Activated CD4-positive, alpha-beta T cell treated with anti-CD3 and anti-CD28 coated beads for 48 hours (primary cell): Measurements from ENCODE around the gene SEL1L3.

Experiments used
- DNase-seq: peaks from one replicate; pipeline ENCODE4 v3.0.0-alpha.2; 2020

The SEL1L3 gene

DNA sequence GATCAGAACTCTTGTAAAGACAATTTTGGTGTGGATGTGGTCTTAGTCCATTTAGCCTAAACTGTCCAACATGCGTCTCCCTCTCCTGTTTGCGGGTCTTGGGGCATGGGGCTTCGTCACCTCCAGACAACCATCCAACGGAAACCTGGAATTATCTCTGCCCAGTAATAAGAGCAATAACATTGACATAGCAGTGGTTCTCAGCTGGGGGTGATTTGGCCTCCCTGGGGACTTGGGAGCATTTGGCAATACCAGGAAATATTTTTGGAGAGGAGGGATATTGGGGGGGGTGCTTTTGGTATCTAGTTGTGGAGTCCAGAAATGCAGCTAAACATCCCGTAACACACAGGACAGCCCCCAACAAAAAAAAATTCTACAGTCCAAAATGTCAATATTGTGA is 47.2 kb downstream of the SEL1L3 start:
- DNase-seq = no peak

DNA sequence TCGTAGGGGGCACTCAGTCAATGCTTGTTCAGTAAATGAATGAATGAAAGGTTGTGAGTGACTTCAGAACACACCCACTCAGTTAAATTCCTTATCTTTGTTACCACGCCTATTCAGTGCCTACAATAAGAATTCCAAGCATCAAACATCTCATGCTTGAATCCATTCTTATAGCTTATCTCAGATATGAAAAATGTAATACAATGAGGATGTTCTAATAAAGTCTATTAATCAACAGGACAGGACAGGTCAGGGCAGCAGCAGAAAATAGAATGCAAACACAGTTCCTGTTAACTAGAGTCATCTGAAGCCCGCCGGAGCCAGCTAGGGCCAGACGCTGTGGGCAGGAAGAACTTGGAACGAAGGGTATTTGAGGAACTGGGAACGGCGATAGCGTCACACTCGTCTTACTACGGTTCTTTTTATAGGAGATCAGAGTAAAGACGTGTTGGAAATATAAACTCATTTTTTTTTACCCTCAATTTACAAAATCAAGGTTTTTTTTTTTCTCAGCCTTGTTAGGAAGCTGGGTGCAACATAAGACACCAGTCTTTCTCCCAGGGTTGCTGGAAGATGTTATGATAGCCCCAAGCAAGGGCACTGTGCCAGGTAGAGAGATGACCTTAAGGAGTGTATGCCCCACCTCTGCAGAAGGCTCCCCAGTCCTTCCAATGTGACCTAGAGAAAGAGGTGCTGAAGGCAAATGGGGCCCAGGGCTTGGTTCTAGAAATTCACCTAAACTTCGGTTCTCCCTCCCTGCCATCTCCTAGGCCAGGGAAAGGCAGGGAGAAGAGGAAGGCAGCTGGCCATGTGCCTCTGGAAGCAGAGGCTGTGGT is 48.3 kb downstream of the SEL1L3 start:
- no peak for DNase-seq

DNA sequence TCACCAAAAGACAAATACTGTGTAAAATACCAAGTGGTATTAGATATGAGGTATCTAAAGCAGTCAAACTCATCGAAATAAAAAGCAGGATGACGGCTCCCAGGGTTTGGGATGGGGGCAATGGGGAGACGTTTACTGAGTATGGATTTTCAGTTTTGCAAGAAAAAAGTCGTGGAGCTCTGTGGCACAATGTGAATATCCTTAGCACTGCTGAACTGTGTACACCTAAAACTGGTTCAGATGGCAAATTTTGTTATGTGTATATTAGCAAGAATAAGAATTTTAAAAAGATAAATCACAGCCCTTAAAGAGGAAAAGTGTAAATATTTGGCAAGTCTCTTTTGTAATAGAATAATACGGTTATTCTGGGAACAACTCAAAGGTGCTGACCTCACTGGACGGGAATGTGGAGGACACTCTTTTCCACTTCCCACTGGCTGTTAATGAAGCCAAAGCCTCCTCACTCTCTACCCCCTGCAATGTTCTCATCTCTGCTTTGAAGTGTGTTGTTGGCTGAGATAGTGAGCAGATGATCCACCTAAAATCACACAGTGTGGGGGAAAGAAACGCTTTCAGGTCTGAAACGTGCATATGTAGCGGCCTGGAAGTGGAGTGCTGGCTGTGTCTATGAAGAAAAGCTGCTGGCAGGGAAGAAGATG is 49.2 kb downstream of the SEL1L3 start:
- no peak for DNase-seq

DNA sequence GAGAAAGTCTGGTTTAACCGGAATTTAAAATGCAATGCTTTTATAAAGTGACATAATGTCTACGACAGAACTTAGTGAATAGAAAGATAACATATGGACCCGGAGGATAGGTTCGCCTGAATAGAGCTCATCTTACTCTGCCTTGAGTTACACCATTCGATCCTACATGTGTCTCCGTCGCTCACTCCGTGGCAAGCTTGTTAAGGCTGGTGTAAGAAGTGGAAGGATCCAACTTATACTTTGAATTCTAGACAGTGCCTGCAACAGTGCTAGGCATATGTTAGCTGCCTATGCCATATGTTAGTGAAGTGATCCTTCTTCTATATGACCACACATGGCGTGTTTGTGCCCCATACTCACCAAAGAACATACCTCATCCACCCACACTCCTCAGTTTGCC is 50.9 kb downstream of the SEL1L3 start:
- DNase-seq = no peak

DNA sequence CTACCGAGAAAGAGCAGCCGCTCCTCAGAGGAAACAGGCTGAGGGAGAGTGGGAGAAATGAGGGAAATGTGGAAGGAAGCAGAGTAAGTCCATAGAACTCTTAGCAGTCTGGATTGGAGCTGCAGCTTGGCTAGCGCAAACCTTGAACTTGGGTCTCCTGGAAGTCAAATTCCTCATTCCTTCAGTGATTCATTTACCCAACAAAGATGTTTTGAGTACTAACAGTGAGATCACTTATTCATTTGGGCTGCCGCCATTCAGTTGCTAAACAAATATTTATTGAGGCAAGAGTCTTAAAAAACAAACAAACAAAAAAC is 51.5 kb downstream of the SEL1L3 start:
- DNase-seq = no peak

DNA sequence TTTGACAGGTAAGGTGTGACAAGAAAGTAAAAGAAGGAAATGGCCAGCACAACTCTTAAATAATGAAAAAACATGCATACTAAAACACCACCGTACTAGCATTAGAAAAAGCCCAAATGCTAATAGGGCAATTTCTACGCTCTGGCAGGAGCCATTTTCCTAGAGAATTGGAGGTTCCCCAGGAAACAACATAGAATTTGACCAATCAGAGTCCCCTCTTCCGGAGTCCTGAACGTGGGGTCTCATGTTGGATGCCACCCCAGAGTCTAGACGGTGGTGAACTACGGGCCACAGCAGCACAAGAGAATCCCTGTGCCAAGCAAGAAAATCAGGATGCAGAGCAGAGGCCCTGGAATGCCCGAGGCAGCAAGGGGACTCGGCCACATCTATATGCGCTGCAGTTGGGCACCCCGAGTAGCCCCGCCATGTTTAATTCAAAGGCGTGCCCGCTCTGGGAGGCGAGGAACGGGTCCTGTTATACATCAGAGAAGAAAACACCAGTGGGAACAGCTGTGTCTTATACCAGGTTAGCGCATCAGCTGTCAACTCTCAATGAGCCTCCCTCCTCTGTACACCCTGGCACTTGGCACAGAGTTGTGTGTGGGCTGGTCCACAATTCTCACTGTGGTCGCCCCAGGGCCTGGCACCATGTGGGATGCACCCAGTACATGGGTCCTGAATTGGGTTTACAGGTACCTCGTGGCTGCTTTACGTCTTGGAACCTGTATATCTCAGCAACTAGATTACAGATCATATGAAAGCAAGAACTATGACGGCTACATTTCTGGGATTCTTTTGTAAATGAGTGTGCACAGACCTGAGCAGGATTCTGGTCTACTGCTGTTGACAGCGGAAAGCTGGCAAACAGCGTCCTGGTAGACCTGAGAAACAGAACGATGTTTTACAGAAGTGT is 52.1 kb downstream of the SEL1L3 start:
- DNase-seq = no peak

DNA sequence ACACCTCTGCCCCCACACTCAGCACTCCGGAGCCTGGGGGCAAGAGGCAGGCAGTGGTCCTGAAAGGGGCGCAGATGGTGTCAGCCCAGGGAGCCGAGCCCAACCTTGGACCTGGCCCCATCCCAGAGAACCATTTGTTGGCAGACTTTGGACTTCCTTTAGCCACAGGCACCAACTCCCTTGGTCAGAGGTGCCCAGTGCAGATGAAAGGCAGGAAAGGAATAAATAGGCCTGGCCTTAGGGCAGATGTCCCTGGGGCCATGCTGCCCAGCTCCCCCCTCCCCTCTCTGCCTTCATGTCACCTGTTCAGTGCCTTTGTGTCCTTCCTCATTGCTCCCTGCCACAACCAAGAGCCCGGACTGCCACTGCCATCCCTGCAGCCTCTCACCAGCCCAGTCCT is 52.8 kb downstream of the SEL1L3 start:
- DNase-seq = no peak

DNA sequence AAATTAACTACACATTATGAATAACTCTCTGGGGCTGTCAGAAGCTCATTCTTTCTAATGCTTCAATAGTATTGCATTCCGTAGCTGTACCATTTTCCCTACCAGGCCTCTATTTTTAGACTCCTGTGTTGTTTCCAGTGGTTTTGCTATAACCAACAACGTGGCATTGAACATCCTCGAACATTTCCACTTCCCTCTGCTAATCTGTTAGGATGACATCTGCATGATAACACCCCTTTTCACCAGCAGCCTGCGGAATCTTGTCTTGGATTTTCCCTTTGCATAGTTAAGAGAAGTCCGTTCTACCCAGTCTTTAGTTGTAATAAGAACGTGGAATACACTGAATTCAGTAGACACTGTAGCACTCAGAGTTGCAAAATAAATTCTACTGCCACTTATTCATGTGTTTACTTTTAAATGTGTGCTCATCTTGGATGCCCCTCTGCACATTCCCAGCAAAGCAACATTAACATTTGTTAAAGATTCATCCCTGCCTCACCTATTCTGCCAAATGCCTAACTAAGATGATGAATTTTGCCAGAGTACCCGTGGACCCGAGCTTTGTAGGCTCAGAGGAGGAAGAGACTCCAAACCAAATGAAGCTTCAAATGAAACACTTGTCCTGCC is 55.6 kb downstream of the SEL1L3 start:
- DNase-seq = no peak

DNA sequence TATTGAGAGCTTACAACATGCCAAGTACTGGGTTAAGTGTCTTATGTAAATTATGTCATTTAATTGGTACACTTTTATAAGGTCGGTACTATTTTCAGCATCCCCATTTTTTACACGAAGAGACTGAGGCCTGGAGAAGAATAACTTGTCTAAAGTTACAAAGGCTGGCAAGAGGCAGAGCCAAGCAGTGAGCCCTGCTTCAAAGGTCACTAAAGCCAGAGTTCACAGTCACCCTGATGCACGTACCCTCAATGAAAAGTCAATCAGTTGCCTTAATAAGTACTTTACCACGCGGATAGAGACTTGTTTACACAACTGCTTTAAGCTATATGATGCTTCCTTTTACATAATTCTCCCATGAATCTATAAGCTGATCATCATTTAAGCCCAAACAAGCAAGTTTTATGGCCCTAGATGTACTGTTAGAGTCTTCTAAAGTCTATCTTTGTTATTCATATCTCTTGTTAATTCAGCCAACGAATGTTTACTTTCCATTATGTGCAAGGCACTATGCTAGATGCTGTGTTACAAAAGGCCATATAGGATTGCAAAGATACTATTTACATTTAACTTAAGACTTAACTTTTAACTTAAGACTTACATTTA is 57.4 kb downstream of the SEL1L3 start:
- DNase-seq = no peak

DNA sequence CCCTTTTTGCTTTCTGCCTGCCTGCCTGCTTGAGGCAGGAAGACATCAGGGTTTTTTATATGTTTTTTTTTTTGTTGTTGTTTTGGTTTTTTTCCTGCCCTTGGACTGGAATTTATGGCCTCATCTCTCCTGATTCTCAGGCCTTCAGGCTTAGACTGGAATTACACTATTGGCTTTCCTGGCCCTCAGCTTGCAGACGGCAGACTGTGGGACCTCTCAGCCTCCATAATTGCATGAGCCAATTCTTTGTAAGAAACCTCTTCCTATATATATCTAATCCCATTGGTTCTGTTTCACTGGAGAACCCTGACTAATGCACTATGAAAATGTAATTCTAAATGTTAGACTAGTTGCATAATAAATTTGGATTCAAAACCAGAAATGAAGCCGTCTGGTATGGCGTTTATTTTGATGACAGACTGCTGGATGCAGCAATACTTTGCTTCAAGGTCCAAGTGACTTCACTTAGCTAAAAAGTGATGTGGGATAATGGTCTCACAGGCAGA is 59.0 kb downstream of the SEL1L3 start:
- no peak for DNase-seq

DNA sequence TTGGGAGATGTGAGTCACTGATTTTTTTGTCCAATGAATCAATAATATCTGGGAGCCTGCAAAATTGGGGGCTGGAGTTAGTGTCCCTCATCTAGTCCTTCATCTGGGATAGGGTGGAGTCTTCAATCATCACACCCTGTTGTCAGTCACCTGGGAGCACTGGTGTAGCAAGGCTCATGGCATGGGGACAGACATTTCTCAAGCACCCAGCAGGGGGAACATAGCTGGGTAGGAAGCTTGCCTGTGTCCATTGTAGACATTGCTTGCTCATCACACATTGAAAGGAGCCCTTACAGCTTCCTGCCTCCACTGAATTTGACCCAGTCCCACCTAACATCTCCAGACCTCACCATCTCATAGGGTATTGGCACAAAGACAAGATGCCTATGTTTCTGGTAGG is 61.2 kb downstream of the SEL1L3 start:
- no peak for DNase-seq

DNA sequence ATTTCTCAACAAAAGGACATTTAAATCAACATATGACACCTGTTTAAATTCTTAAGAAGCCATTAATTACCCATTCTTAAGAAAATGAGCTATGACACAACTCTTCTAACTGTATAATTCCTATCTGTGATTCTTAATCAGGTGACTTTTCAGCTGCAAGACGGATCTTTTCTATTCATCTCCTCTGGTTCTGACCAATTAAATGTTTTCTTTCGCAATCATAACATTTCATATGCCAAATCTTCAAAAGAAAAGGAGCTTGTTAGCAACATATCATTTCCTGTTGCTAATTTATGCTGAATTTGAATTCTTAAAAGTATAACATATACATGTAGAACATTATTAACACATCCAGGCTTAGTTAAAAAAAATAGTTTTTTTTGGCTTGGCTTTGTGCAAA is 62.5 kb downstream of the SEL1L3 start:
- DNase-seq = no peak

DNA sequence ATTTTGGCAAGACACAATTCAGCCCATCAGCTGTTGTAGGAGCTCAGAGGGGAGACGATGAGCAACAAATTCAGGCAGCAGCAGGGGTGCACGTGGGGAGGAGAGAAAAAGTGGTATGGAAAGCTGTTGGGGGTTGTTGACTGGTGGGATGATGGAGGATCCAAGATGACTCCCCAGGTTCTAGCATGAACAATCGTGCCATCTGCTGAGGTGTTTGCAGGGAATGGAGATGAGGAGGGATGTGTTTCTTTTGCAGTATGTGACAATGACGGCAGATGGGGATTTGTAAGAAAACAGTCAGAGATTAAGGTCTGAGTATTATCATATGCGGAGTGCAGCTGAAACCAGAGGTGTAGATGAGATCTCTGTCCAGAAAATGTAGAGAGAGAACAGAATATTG is 63.3 kb downstream of the SEL1L3 start:
- DNase-seq = no peak

DNA sequence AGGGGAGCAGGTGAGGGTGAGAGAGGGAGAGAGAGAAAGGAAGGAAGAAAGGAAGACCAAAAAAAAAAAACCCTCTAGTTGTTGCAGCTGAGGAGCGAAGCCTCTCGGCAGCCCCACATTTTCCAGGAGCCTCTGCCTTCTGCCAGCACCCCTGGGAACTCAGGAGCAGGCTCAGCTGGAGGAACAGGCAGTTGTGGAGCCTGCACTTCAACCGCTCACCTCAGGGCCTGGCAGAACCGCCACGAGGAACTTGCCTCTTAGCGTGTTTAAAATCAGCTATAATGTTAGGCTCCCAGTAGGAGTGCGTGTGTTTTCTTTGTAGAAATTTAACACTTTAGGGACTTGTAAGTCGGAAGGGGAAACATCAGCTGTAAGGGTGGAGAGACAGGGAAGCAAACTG is 65.7 kb downstream of the SEL1L3 start:
- no peak for DNase-seq

DNA sequence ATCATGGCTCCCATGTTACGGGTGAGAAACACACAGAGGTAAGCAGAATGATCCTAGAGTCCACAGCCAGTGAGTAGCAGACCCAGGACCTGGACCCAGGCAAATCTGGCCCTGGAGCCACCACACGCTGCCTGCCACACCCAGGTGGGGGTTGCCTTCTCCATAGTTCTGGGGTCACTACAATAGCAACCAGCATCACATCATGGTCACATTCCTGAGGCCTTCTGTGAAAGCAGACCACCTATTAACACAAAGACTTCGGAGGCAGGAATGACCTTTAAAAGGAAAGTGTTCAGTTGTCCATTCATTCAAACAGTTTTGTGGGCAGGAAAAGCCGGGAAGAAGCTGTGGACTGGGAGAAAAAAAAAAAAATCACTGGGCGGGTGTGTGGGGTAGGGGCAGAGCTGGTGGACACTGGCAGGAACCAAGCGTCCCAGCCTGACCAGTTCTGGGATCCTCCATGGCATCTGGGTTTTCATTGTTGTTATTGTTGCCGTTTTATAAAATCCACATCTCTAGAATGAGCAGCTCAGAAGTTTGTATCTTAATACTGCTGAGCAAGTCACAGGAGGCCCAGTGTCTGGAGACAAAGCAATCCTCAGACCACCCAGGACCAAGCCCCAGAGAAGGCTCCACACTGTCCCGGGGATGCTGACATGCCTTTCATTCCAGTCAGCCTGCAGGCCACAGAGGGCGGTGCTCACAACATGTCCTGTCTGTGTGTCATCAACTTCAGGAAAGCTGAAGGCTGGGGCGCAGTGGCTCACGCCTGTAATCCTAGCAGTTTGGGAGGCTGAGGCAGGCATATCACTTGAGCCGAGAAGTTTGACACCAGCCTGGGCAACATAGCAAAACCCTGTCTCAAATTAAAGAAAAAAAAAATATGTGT is 67.0 kb downstream of the SEL1L3 start:
- no peak for DNase-seq

DNA sequence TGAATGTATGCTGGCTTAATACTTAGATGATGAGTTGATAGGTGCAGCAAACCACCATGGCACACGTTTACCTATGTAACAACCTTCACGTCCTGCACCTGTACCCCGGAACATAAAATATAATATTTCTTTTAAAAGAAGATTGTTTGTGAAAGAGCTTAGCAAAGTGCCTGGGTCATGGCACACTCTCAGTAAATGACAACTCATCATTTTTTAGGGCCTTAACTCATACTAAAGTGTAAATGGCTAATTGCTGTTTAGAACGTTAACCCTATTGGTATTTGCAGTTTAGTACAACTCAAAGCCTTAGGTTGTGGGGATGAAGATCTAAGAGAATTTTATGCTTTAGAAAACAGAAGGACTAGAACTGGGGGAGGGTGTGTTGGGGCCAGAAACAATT is 67.7 kb downstream of the SEL1L3 start:
- DNase-seq = no peak

DNA sequence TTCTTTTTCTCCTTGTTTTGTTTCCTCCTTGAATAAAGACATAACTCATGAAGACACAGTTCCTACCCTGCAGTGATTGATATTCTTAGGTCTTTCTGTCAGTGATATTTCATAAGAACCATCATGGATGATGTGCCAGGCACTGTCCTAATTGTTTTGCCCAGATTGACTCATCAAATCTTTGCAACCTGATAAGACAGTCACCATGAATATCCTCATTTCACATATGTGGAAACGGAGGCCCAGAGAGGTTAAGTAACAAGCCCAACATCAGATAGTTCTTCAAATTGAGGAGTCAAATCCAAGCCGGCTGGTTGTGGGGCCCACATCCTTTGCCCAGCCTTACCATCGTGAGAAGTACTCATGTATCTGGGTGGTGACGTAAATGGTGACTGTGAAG is 69.9 kb downstream of the SEL1L3 start:
- DNase-seq = no peak

DNA sequence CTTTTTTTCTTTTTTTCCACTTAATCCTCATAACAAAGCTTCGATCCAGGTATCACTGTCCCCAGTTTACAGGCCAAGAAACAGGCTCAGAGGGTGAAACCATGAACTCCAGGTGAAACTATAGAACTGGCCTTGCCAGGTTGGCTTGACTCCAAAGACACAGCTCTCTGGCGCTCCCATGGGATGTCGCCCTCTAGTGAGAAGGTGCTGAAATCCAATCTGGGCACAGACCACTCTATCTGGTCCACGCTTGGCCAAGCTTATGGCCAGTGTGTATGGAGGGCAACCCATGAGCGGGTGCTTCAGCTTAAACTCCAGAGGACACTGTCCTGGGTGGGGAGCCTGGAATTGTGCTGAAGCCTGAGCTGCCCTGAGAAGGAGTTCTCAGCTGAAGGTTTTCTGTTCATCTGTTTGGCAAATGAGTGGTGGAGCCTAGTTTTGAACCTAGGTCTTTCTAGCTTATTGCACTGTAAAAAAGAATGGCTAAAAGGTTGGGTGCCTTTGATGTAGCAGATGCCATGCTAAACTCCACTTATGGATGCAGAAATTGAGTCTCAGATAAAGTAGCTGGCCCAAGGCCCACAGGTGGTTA is 70.5 kb downstream of the SEL1L3 start:
- DNase-seq = peak; percentile 30

DNA sequence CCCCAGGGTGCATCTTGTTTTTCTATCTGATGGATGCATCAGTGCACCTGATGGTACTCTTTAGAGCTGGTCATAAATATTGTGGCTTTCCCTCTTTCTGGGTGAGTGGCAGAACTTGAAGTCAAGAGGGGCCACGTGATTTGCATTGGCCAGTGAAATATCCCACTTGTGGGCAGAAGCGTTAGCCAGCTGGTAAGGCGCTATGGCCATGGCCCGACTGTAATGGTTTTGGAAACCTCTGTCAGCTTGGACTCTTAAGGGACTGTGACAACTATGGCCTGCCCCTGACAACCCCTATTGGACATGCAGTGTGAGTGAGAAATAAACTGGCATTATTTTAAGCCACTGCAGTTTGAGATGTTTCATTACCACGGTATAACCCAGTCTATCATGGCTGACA is 72.8 kb downstream of the SEL1L3 start:
- no peak for DNase-seq

DNA sequence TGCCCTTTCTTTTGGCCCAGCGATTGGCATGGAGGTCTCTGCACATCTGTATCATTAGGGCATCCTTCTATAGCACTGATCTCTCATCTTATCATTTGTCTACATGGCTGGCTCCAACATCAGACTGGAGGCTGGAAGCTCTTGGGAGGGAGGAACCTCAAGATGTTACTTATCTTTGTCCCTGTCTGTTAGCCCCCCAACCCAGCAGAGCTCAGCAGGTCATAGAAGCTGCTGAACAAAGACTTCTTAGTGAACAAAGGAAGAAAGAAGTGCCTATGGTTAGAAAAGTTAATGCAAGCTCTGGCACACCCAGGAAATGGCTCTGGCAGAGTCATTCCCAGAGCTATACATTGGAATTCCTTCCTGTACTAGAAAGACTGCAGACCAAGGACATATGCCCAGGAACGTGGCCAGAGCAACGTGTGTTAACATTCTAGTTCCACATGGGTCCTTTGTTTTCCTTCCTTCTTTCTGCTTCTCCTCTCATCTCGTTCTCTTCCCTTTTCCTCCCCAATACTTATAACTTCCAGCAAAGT is 74.0 kb downstream of the SEL1L3 start:
- DNase-seq = no peak

DNA sequence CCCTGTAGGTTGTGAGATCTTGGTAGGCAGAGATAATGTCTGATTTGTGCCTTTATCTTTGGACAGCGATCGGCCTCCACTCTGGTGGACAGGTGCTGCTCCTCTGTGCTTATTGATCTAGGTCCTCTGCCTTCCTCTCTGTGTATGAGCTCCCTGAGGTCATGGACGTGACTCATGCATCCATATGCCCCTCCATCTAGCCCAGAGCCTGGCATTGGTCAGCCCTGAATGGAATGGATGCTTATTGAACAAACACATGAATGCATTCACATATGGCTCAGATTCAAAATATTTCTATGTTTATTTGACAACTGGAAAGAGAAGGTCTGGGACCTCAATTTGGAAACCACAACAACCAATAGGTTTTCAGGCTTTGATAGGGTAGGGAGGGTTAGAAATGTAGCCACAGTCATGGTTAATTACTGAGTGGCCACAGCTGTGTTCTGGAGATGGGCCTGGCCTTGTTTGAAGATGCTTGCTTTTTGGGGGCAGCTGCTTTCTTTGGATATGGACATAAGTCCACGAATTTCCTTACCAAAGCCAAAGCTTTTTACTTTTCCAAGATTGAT is 76.2 kb downstream of the SEL1L3 start:
- no peak for DNase-seq
